ENCODE data around the gene CPEB2.
"Not testable (repeated sequence)": the region's sequence is repeated elsewhere in the genome, so short reads cannot be mapped to it uniquely, and the experiment has no call there.

CPEB2 gene

GRCh38 chr4:15037923-15038541, 35.8 kb downstream of the CPEB2 start:
- DNase-seq: no peak
- in situ Hi-C loops (cut with MboI; ENCODE audit: low pct_unique_long_range_greater_than_20kb, low sequenced_read_pairs): no loop called here

- no peak for DNase-seq
- in situ Hi-C loops (cut with MboI; ENCODE audit: low pct_unique_long_range_greater_than_20kb, low sequenced_read_pairs): no loop called here
These were observed 38.7 kb downstream of the CPEB2 start for GRCh38 chr4:15040916-15041463.

GRCh38 chr4:15042529-15043167, 40.4 kb downstream of the CPEB2 start:
- in situ Hi-C loops (cut with MboI; ENCODE audit: low pct_unique_long_range_greater_than_20kb, low sequenced_read_pairs): no loop called here

GRCh38 chr4:15043226-15043625, 40.9 kb downstream of the CPEB2 start:
- in situ Hi-C loops (cut with MboI; ENCODE audit: low pct_unique_long_range_greater_than_20kb, low sequenced_read_pairs): no loop called here
- no peak for DNase-seq

More at GRCh38 chr4:15042529-15043167, 40.4 kb downstream of the CPEB2 start:
- no peak for DNase-seq

GRCh38 chr4:15043922-15044321, 41.6 kb downstream of the CPEB2 start:
- DNase-seq: no peak
- in situ Hi-C loops (cut with MboI; ENCODE audit: low pct_unique_long_range_greater_than_20kb, low sequenced_read_pairs): no loop called here

GRCh38 chr4:15054541-15054940, 52.3 kb downstream of the CPEB2 start:
- in situ Hi-C loops (cut with MboI; ENCODE audit: low pct_unique_long_range_greater_than_20kb, low sequenced_read_pairs): no loop called here
- no peak for DNase-seq

GRCh38 chr4:15060213-15060612, 57.9 kb downstream of the CPEB2 start:
- DNase-seq: no peak
- in situ Hi-C loops (cut with MboI; ENCODE audit: low pct_unique_long_range_greater_than_20kb, low sequenced_read_pairs): no loop called here

GRCh38 chr4:15063341-15063740, 61.1 kb downstream of the CPEB2 start:
- in situ Hi-C loops (cut with MboI; ENCODE audit: low pct_unique_long_range_greater_than_20kb, low sequenced_read_pairs): no loop called here

GRCh38 chr4:15065516-15065915, 63.2 kb downstream of the CPEB2 start:
- in situ Hi-C loops (cut with MboI; ENCODE audit: low pct_unique_long_range_greater_than_20kb, low sequenced_read_pairs): no loop called here
- no peak for DNase-seq

More at GRCh38 chr4:15063341-15063740, 61.1 kb downstream of the CPEB2 start:
- no peak for DNase-seq

- DNase-seq: no peak
- in situ Hi-C loops (cut with MboI; ENCODE audit: low pct_unique_long_range_greater_than_20kb, low sequenced_read_pairs): no loop called here
These were observed 63.9 kb downstream of the CPEB2 start for GRCh38 chr4:15066140-15066539.

GRCh38 chr4:15068298-15068697, 66.0 kb downstream of the CPEB2 start:
- no peak for DNase-seq
- in situ Hi-C loops (cut with MboI; ENCODE audit: low pct_unique_long_range_greater_than_20kb, low sequenced_read_pairs): no loop called here

GRCh38 chr4:15075875-15076274, 73.6 kb downstream of the CPEB2 start:
- no peak for DNase-seq
- in situ Hi-C loops (cut with MboI; ENCODE audit: low pct_unique_long_range_greater_than_20kb, low sequenced_read_pairs): no loop called here

GRCh38 chr4:15077969-15078368, 75.7 kb downstream of the CPEB2 start:
- DNase-seq: no peak
- in situ Hi-C loops (cut with MboI; ENCODE audit: low pct_unique_long_range_greater_than_20kb, low sequenced_read_pairs): no loop called here

GRCh38 chr4:15078682-15079642, 76.7 kb downstream of the CPEB2 start:
- in situ Hi-C loops (cut with MboI; ENCODE audit: low pct_unique_long_range_greater_than_20kb, low sequenced_read_pairs): no loop called here
- DNase-seq: no peak

- DNase-seq: no peak
- in situ Hi-C loops (cut with MboI; ENCODE audit: low pct_unique_long_range_greater_than_20kb, low sequenced_read_pairs): no loop called here
These were observed 82.5 kb downstream of the CPEB2 start for GRCh38 chr4:15084780-15085179.

GRCh38 chr4:15085762-15086161, 83.5 kb downstream of the CPEB2 start:
- in situ Hi-C loops (cut with MboI; ENCODE audit: low pct_unique_long_range_greater_than_20kb, low sequenced_read_pairs); DNase-seq: not testable (repeated sequence)

GRCh38 chr4:15086259-15086658, 84.0 kb downstream of the CPEB2 start:
- DNase-seq; in situ Hi-C loops (cut with MboI; ENCODE audit: low pct_unique_long_range_greater_than_20kb, low sequenced_read_pairs): not testable (repeated sequence)

GRCh38 chr4:15088394-15089035, 86.2 kb downstream of the CPEB2 start:
- in situ Hi-C loops (cut with MboI; ENCODE audit: low pct_unique_long_range_greater_than_20kb, low sequenced_read_pairs): no loop called here
- DNase-seq: no peak

- no peak for DNase-seq
- in situ Hi-C loops (cut with MboI; ENCODE audit: low pct_unique_long_range_greater_than_20kb, low sequenced_read_pairs): no loop called here
These were observed 87.7 kb downstream of the CPEB2 start for GRCh38 chr4:15089979-15090378.
